ENCODE data around the gene ENKD1. TPM values are rescaled to one million over a fixed set of nuclear protein-coding genes. Genes with fewer than 3 reads are reported as not detected.
A peak's percentile ranks its signal among the peaks of the same experiment; 100 is the strongest.

The ENKD1 gene
- total and polyA plus RNA-seq, 2 of the 13 experiments (the other 11 are each of a cell fraction or from before 2014, with no cell fraction given): 10.8 to 20.8 TPM

DNA sequence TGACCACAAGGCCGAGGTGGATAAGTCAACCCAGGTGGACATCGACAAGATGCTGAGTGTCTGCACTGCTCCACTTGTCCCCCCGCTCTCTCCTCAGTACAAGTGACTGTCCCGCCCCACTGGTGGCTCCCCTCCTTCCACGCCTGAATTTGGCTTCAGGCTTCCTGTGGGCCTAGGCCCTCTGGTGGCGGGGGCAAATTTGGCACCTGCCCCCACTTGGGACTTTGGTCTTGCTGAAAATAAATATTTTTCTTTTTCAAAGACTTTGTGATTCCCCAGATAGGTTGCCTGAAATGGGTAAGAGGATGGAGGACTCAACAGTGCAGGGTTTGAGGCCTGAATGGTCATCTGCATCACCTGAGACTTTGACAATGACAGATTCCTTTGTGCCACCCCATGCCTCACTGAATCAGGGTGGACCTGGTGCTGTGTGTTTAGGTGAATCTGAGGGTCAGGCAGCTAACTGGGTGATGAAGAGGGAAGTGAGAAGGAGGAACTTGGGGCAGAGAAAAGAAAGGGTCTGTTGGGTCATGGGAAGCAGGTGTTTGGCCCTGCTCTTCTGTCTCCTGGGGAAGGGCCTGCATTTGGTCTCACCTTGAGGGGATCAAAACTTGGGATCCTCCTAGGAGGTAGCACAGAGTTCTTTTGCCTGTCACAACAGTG, 2.1 kb upstream of the ENKD1 start (continued):
- TF ChIP-seq ZNF460 (CRISPR knock-in tag; IDR thresholded peaks at IDR 0.05; ENCODE audit: borderline replicate concordance) (no peak), SALL2 (CRISPR knock-in tag; IDR thresholded peaks at IDR 0.05) (no peak), HNF4A (CRISPR knock-in tag; IDR thresholded peaks at IDR 0.05) (peak; percentile 52), ZNF251 (CRISPR knock-in tag; IDR thresholded peaks at IDR 0.05) (no peak), ZNF83 (CRISPR knock-in tag; IDR thresholded peaks at IDR 0.05; ENCODE audit: borderline replicate concordance) (no peak), ZNF441 (CRISPR knock-in tag; IDR thresholded peaks at IDR 0.05; ENCODE audit: borderline replicate concordance) (no peak), HDAC6 (IDR thresholded peaks at IDR 0.05; ENCODE audit: low read depth, low read length) (no peak), SMAD3 (CRISPR knock-in tag; IDR thresholded peaks at IDR 0.05) (no peak), ZNF558 (CRISPR knock-in tag; IDR thresholded peaks at IDR 0.05; ENCODE audit: borderline replicate concordance) (0 out of 2 replicates have a peak, but pooled peaks have one; percentile 43), HNRNPH1 (optimal IDR thresholded peaks at IDR 0.05; ENCODE audit: low read depth, low read length) (no peak), ATF7 (IDR thresholded peaks at IDR 0.05) (no peak), ATF7 (CRISPR knock-in tag; IDR thresholded peaks at IDR 0.05) (no peak), NFKB2 (CRISPR knock-in tag; IDR thresholded peaks at IDR 0.05; ENCODE audit: borderline replicate concordance) (0 out of 2 replicates have a peak, but pooled peaks have one; percentile 0)
- TF ChIP-seq, protein P1, sequence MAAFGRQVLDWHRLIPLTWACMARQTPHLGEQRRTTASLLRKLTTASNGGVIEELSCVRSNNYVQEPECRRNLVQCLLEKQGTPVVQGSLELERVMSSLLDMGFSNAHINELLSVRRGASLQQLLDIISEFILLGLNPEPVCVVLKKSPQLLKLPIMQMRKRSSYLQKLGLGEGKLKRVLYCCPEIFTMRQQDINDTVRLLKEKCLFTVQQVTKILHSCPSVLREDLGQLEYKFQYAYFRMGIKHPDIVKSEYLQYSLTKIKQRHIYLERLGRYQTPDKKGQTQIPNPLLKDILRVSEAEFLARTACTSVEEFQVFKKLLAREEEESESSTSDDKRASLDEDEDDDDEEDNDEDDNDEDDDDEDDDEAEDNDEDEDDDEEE (CRISPR knock-in tag; IDR thresholded peaks at IDR 0.05): 0 out of 2 replicates have a peak, but pooled peaks have one; percentile 14
- TF ChIP-seq, protein P2, sequence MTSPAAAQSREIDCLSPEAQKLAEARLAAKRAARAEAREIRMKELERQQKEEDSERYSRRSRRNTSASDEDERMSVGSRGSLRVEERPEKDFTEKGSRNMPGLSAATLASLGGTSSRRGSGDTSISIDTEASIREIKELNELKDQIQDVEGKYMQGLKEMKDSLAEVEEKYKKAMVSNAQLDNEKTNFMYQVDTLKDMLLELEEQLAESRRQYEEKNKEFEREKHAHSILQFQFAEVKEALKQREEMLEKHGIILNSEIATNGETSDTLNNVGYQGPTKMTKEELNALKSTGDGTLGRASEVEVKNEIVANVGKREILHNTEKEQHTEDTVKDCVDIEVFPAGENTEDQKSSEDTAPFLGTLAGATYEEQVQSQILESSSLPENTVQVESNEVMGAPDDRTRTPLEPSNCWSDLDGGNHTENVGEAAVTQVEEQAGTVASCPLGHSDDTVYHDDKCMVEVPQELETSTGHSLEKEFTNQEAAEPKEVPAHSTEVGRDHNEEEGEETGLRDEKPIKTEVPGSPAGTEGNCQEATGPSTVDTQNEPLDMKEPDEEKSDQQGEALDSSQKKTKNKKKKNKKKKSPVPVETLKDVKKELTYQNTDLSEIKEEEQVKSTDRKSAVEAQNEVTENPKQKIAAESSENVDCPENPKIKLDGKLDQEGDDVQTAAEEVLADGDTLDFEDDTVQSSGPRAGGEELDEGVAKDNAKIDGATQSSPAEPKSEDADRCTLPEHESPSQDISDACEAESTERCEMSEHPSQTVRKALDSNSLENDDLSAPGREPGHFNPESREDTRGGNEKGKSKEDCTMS (CRISPR knock-in tag; conservative IDR thresholded peaks at IDR 0.05): no peak
- TF ChIP-seq, protein P3, sequence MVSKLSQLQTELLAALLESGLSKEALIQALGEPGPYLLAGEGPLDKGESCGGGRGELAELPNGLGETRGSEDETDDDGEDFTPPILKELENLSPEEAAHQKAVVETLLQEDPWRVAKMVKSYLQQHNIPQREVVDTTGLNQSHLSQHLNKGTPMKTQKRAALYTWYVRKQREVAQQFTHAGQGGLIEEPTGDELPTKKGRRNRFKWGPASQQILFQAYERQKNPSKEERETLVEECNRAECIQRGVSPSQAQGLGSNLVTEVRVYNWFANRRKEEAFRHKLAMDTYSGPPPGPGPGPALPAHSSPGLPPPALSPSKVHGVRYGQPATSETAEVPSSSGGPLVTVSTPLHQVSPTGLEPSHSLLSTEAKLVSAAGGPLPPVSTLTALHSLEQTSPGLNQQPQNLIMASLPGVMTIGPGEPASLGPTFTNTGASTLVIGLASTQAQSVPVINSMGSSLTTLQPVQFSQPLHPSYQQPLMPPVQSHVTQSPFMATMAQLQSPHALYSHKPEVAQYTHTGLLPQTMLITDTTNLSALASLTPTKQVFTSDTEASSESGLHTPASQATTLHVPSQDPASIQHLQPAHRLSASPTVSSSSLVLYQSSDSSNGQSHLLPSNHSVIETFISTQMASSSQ (IDR thresholded peaks at IDR 0.05; ENCODE audit: low read depth): no peak
- TF ChIP-seq, protein P3 (CRISPR knock-in tag; IDR thresholded peaks at IDR 0.05; ENCODE audit: borderline replicate concordance): no peak
- TF ChIP-seq, protein P4, sequence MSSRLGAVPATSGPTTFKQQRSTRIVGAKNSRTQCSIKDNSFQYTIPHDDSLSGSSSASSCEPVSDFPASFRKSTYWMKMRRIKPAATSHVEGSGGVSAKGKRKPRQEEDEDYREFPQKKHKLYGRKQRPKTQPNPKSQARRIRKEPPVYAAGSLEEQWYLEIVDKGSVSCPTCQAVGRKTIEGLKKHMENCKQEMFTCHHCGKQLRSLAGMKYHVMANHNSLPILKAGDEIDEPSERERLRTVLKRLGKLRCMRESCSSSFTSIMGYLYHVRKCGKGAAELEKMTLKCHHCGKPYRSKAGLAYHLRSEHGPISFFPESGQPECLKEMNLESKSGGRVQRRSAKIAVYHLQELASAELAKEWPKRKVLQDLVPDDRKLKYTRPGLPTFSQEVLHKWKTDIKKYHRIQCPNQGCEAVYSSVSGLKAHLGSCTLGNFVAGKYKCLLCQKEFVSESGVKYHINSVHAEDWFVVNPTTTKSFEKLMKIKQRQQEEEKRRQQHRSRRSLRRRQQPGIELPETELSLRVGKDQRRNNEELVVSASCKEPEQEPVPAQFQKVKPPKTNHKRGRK (CRISPR knock-in tag; IDR thresholded peaks at IDR 0.05): no peak
- TF ChIP-seq, protein P5, sequence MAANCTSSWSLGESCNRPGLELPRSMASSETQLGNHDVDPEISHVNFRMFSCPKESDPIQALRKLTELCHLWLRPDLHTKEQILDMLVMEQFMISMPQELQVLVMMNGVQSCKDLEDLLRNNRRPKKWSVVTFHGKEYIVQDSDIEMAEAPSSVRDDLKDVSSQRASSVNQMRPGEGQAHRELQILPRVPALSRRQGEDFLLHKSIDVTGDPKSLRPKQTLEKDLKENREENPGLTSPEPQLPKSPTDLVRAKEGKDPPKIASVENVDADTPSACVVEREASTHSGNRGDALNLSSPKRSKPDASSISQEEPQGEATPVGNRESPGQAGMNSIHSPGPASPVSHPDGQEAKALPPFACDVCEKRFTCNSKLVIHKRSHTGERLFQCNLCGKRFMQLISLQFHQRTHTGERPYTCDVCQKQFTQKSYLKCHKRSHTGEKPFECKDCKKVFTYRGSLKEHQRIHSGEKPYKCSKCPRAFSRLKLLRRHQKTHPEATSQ (CRISPR knock-in tag; IDR thresholded peaks at IDR 0.05; ENCODE audit: borderline replicate concordance): no peak

All from HepG2 (cell line).